Coronary artery (tissue), 2 donors: ENCODE data around the gene ABCF3.

Source experiments
- DNase-seq: peaks from one replicate; pipeline ENCODE4 v3.0.0-alpha.2; 2017; ENCODE audit warnings: low spot score
- H3K27ac ChIP-seq, 2 donors: fragments of 200-600 bp; sonication (generic); one replicate each; pipeline ENCODE4 v1.5.1; 2016 to 2019
- H3K4me3 ChIP-seq: fragments of 200-600 bp; sonication (generic); 2 replicates; pipeline ENCODE4 v1.5.1; 2016; ENCODE audit warnings: mild to moderate bottlenecking, moderate library complexity
- CTCF ChIP-seq: fragments of 200-600 bp; sonication (generic); IDR thresholded peaks from one replicate; pipeline ENCODE4 v1.5.1; 2019; ENCODE audit warnings: antibody characterized with exemption

ABCF3 gene

GRCh38 chr3:184240384-184241140 lies 54.6 kb downstream of the ABCF3 start:
- Histone ChIP-seq H3K4me3 (no peak overlapping the region), H3K27ac (no peak overlapping the region)
- no peak for TF ChIP-seq CTCF
- DNase-seq: no peak

- H3K27ac ChIP-seq: no peak overlapping the region
- no peak for DNase-seq
- no peak overlapping the region for H3K4me3 ChIP-seq
- no peak for TF ChIP-seq CTCF
These were observed 55.1 kb downstream of the ABCF3 start for GRCh38 chr3:184241141-184241446.

- H3K27ac ChIP-seq: no peak overlapping the region
These were observed 55.7 kb downstream of the ABCF3 start for GRCh38 chr3:184241447-184242296.

GRCh38 chr3:184242297-184242685 lies 56.3 kb downstream of the ABCF3 start:
- H3K27ac ChIP-seq: no peak overlapping the region
- DNase-seq: no peak
- no peak for TF ChIP-seq CTCF
- H3K4me3 ChIP-seq: no peak overlapping the region

More at GRCh38 chr3:184241447-184242296, 55.7 kb downstream of the ABCF3 start:
- DNase-seq: no peak
- no peak for TF ChIP-seq CTCF
- no peak overlapping the region for H3K4me3 ChIP-seq
